Thoracic aorta (tissue), 2 donors: ENCODE results near the gene DMGDH. TPM values are rescaled to one million over a fixed set of nuclear protein-coding genes. Genes with fewer than 3 reads are reported as not detected.
"Not testable (repeated sequence)": the region's sequence is repeated elsewhere in the genome, so short reads cannot be mapped to it uniquely, and the experiment has no call there.

Experiments
- ATAC-seq: fragments of 150-250 bp; one replicate; pipeline ENCODE4 v1.8.0; 2017; ENCODE audit warnings: low read depth; ENCODE audit not compliant: insufficient number of reproducible peaks, low FRiP score
- DNase-seq: peaks from one replicate; pipeline ENCODE4 v3.0.0-alpha.2; 2020; ENCODE audit warnings: low spot score
- H3K27ac ChIP-seq, 2 donors: fragments of 200-600 bp; sonication (generic); 1 replicate in 1 of 2; 2 replicates in 1 of 2; pipeline ENCODE4 v1.5.1; 2016; ENCODE audit warnings: mild to moderate bottlenecking in 2 of 2, moderate library complexity in 2 of 2
- H3K27me3 ChIP-seq: fragments of 200-600 bp; sonication (generic); replicated peaks from 2 replicates; pipeline ENCODE4 v1.6.0; 2016; ENCODE audit warnings: mild to moderate bottlenecking; ENCODE audit not compliant: insufficient read depth
- H3K36me3 ChIP-seq: fragments of 200-600 bp; sonication (generic); one replicate; pipeline ENCODE4 v1.5.1; 2016
- H3K4me1 ChIP-seq, 2 donors: fragments of 200-600 bp; sonication (generic); 1 replicate in 1 of 2; 2 replicates in 1 of 2; pipeline versions ENCODE4 v1.5.1 to v1.6.0; 2016; ENCODE audit warnings: low read depth in 2 of 2, mild to moderate bottlenecking in 1 of 2; ENCODE audit not compliant: control insufficient read depth in 1 of 2
- H3K4me3 ChIP-seq: fragments of 200-600 bp; sonication (generic); 2 replicates; pipeline ENCODE4 v1.5.1; 2016; ENCODE audit warnings: mild to moderate bottlenecking
- H3K9me3 ChIP-seq: fragments of 200-600 bp; sonication (generic); 2 replicates; pipeline ENCODE4 v1.5.1; 2016
- total RNA-seq, 2 donors: library from RNA; depleted of rRNA; stranded (reverse); fragments of >200 nt; gene quantifications; one replicate each; pipeline versions ENCODE4 v1.1.0 to v1.2.3, GENCODE V29; 2016
- TF ChIP-seq, protein P1 (sequence below): fragments of 200-600 bp; sonication (generic); IDR thresholded peaks from one replicate; pipeline ENCODE4 v1.5.1; 2019; ENCODE audit warnings: antibody characterized with exemption

Gene DMGDH
- total RNA-seq, 2 donors from 2014 or later: 0.85 to 0.95 TPM

DNA sequence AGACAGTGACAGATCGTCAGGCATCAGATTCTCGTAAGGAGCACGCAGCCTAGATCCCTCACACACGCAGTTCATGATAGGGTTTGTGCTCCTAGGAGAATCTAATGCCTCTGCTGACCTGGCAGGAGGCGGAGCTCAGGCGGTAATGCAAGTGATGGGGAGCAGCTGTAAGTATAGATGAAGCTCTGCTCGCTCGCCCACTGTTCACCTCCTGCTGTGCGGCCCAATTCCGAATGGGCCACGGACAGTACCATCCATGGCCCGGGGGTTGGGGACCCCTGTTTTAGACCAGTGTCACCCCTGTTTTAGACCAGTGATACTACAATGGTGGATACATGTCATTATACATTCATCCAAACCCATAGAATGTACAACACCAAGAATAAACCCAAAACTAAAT is 80.4 kb downstream of the DMGDH start:
- Histone ChIP-seq H3K27me3 (no peaks in the 10 kb centered on the region), H3K4me1 (peaks cover 3 to 7% of the 10 kb centered on the region in 2 donors), H3K9me3 (no peaks in the 10 kb centered on the region), H3K4me3 (no peak overlapping the region), H3K27ac (no peak overlapping the region), H3K36me3 (no peaks in the 10 kb centered on the region)
- no peak for ATAC-seq
- TF ChIP-seq, protein P1, sequence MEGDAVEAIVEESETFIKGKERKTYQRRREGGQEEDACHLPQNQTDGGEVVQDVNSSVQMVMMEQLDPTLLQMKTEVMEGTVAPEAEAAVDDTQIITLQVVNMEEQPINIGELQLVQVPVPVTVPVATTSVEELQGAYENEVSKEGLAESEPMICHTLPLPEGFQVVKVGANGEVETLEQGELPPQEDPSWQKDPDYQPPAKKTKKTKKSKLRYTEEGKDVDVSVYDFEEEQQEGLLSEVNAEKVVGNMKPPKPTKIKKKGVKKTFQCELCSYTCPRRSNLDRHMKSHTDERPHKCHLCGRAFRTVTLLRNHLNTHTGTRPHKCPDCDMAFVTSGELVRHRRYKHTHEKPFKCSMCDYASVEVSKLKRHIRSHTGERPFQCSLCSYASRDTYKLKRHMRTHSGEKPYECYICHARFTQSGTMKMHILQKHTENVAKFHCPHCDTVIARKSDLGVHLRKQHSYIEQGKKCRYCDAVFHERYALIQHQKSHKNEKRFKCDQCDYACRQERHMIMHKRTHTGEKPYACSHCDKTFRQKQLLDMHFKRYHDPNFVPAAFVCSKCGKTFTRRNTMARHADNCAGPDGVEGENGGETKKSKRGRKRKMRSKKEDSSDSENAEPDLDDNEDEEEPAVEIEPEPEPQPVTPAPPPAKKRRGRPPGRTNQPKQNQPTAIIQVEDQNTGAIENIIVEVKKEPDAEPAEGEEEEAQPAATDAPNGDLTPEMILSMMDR: no peak
- DNase-seq: no peak

DNA sequence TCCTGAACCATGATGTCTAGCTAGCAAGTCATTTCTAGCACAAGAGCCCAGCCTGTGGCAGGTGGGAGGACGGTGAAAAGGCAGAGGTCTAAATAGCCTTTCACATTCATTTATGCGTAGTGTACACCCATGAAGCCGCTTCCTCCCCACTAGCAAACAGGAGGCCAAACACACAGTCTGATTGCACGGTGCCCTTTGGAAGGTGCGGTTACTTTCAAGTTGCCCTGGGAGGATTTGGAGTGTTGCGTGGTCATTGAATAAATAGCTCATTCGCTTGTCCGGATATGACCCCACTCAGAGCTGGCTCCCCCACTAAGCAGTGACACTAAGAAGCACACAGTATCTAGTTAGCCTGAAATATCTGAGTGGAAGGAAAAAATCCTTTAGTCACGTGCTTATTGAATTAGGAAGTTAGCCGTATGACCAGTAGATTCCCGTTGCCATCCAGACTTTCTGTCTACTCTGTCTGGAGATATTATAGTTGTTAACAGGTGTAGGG is 83.7 kb downstream of the DMGDH start:
- no peaks in the 10 kb centered on the region for H3K27me3 ChIP-seq
- TF ChIP-seq, protein P1: no peak
- H3K4me3 ChIP-seq: peak overlapping the region; percentile 78
- ATAC-seq: peak; percentile 19
- H3K27ac ChIP-seq: peak overlapping the region; percentile 92 to 95
- no peak for DNase-seq
- peaks cover 12 to 13% of the 10 kb centered on the region in 2 donors for H3K4me1 ChIP-seq
- no peaks in the 10 kb centered on the region for H3K36me3 ChIP-seq
- no peaks in the 10 kb centered on the region for H3K9me3 ChIP-seq

DNA sequence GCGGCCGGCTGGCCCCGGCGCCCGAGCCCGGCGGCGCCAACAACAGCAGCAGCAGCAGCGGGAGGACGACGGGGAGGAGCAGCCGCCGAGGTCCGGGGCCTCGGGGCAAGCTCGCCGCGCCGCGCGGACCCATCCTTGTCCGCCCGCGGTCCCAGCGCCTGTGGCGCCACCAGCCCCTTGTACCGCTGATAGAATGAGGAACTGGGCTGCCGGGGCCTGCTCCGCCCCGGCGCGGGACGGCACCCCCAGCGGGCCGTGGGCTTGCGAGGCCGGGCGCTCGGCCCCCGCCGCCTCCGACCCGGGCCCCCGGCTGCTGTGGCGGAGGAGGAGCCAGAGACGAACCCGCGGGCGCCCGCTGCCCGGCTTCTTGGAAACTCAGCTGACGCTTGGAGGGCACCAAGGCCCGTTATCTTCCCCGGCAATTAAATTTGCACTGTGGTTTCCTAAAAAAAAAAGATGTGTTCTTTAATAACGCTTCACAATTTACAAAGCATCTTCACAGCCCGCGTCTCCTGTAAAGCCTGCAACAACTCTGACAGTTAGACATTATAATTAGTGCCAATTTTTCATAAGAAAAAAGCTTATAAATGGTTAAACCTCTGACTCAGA is 84.3 kb downstream of the DMGDH start, which contains the start of gene ARSB:
Gene ARSB (minus strand): TSS at position 195 of the 609 bp plus-strand sequence. CDS start 62 bp downstream, at position 133.
- H3K36me3 ChIP-seq: no peaks in the 10 kb centered on the region
- peaks cover 12 to 13% of the 10 kb centered on the region in 2 donors for H3K4me1 ChIP-seq
- no peak for DNase-seq
- peak within 1 kb of the TSS; percentile 78 for H3K4me3 ChIP-seq
- peak; percentile 33 for ATAC-seq
- H3K9me3 ChIP-seq: no peaks in the 10 kb centered on the region
- no peaks in the 10 kb centered on the region for H3K27me3 ChIP-seq
- peak within 1 kb of the TSS; percentile 92 to 95 for H3K27ac ChIP-seq
- TF ChIP-seq, protein P1: no peak

DNA sequence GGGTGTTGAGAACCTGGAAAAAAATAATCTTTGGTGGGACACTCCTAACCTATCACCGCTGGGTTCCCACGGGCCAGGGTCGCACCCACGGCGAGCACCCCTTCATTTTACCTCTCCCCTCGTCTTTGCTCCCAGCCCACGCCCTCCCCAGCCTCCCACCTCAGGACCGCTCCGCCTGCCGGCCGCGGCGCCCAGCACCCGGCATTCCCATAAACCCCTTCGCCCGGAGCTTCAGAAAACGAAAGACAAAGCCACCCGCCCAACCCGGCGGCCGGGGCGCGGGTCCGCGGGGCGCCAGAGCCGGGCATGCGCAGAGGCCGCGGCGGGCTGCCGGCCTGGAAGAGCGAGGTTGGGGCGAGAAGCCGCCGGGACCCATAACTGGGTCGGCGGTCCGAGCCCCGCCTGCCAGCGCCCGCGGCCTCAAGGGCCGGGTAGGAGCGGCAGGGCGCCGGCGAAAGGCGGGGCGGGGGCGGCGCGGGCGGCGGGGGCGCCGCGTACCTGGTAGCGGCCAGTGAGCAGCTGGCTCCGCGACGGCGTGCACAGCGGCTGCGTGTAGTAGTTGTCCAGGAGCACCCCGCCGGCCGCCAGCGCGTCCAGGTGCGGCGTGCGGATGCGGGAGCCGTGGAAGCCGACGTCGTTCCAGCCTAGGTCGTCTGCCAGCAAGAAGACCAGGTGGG is 84.9 kb downstream of the DMGDH start:
- peak; percentile 83 for ATAC-seq
- peak; percentile 32 for DNase-seq
- Histone ChIP-seq H3K9me3 (no peaks in the 10 kb centered on the region), H3K4me1 (peaks cover 12 to 13% of the 10 kb centered on the region in 2 donors), H3K4me3 (peak overlapping the region; percentile 78), H3K27me3 (no peaks in the 10 kb centered on the region), H3K36me3 (no peaks in the 10 kb centered on the region), H3K27ac (peak overlapping the region; percentile 92 to 95)
- TF ChIP-seq, protein P1: peak; percentile 38

DNA sequence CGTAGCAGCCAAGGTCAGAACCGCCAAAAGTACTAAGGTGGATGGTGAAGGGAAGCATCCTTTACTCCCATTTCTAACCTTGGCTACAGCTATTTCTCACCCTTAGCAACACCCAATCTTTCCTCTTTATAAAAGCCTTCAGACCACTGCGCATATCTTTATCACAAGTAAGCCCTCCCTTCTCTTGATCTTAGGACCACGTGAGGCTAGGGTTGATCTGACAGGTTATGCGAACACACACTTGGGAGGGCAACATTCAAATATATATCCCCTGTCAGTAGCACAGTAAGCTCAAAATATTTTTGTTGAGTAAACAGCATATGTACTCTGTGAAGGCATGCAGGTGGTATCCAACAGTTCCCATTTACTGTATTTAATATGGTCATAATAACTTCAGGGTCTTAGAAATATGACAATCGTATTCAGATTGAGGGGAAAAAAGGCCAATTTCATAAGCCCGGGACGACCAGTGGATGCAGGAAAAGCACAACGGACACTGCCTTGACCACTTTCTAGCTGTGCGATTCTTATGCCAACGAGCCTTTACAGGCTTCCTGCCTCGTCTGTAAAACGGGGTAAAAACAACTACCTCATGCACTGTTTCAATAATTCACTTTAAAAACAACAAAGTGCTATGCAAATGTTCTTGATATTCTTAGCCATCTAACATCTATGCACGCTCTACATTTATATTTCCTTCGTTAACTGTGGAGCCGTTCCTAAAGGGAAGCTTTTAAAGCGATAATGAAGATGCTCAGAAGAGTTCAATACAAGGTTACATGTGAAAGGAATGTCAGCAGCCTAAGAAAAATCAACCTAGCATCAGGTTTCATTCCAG is 85.7 kb downstream of the DMGDH start:
- DNase-seq: no peak
- Histone ChIP-seq H3K27me3 (no peaks in the 10 kb centered on the region), H3K36me3 (no peaks in the 10 kb centered on the region), H3K27ac (peak overlapping the region; percentile 92 to 95), H3K4me1 (peaks cover 12 to 13% of the 10 kb centered on the region in 2 donors), H3K4me3 (peak overlapping the region; percentile 78), H3K9me3 (no peaks in the 10 kb centered on the region)
- TF ChIP-seq, protein P1: no peak
- no peak for ATAC-seq

DNA sequence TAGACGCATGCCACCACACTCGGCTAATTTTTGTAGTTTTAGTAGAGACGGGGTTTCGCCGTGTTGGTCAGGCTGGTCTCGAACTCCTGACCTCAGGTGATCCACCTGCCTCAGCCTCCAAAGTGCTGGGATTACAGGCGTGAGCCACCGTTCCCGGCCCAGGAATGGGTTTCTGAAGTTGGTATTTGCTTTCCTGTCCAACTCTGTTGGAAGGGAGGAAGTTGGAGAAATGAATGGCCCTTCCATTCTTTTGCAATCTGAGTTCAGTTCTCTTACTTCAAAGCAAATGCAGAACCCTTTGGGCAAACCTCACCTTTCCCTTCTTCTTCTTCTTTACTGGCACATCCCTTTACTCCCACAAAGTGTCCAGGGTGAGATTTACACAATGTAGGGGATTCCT is 86.3 kb downstream of the DMGDH start:
- H3K9me3 ChIP-seq, H3K36me3 ChIP-seq, ATAC-seq, DNase-seq, H3K27me3 ChIP-seq, H3K4me3 ChIP-seq: not testable (repeated sequence)
- Histone ChIP-seq H3K4me1 (peaks cover 12 to 13% of the 10 kb centered on the region in 2 donors), H3K27ac (peak overlapping the region; percentile 92 to 95)
